A673 (cell line): Measurements from ENCODE around the gene LRSAM1.

Experiments
- CTCF ChIP-seq: fragments of 300-800, 200-600 bp; sonication (generic); conservative IDR thresholded peaks from 2 replicates; pipeline ENCODE4 v1.5.1; 2017; ENCODE audit warnings: low read depth, mild to moderate bottlenecking, antibody characterized with exemption, low read length, moderate library complexity, mixed read lengths
- EZH2 ChIP-seq: fragments of 200-600 bp; sonication (generic); IDR thresholded peaks from 2 replicates; pipeline ENCODE4 v1.6.1; 2017; ENCODE audit warnings: borderline replicate concordance, low read depth, mild to moderate bottlenecking, mixed read lengths, antibody characterized with exemption, low read length; ENCODE audit not compliant: poor library complexity, severe bottlenecking

DNA sequence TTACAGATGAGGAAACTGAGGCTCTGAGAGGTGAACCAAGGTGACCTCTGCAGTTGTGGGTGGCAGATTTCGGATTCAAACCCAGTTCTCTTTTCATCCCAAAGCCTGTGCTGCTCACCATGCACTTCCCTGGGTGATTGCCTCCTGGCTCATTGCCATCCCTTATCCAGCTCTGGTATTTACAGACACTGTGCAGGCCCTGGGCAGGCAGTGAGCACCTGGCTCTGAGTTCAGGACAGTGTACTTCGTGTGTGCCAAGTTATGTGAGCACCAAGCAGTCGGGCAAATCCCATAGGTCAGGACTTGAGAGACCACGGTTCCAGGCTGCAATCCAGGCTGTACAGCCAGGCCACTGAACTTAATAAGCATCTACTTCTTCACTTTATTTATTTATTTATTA lies 1.4 kb downstream of the LRSAM1 start:
- TF ChIP-seq CTCF (no peak), EZH2 (no peak)
